ENCODE data around the gene FA2H. TPM values are rescaled to one million over a fixed set of nuclear protein-coding genes. Genes with fewer than 3 reads are reported as not detected.
A peak's percentile ranks its signal among the peaks of the same experiment; 100 is the strongest.
"Not testable (repeated sequence)": the region's sequence is repeated elsewhere in the genome, so short reads cannot be mapped to it uniquely, and the experiment has no call there.

FA2H gene, protein sequence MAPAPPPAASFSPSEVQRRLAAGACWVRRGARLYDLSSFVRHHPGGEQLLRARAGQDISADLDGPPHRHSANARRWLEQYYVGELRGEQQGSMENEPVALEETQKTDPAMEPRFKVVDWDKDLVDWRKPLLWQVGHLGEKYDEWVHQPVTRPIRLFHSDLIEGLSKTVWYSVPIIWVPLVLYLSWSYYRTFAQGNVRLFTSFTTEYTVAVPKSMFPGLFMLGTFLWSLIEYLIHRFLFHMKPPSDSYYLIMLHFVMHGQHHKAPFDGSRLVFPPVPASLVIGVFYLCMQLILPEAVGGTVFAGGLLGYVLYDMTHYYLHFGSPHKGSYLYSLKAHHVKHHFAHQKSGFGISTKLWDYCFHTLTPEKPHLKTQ
- polyA plus RNA-seq (ENCODE audit: insufficient read length in 4 of 4), result 1 to 10 TPM; 3.0 to 5.3 (median 3.9) TPM

DNA sequence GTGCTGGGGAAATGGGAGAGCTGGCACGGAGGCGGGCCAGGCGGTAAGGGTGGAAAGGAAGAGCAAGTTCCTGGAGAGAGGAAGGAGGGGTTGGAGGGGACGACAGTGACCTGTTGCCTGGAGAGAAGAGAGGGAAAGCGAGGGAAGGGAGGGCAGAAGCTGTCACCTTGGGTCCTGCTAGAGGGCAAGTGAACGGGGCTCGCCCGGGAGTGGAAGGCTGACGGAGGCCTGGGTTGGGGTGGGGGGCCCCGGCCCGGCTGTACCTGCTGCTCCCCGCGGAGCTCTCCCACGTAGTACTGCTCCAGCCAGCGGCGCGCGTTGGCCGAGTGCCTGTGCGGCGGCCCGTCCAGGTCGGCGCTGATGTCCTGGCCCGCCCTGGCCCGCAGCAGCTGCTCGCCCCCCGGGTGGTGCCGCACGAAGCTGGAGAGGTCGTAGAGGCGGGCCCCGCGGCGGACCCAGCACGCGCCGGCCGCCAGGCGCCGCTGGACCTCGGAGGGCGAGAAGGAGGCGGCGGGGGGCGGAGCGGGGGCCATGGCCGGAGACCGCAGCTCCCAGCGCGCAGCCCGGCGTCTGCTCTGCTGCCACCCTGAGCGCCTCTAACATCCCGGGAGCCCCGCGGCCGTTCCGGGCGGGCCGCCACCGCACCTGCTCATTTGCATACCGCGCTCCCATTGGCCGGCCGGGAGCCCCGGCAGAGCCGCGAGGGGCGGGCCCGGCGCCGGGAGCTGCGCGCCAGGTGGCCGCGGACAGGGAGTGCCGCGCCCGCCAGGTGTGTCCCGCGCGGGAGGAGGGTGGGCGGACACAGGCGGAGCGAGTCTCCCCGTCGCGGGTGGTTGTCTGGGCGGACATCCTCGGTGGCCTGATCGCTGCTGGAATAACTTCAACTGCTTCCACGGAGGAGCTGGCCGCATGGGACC lies at the start of gene FA2H:
TSS of gene FA2H (minus strand) at position 598 of the 917 bp plus-strand sequence. CDS start at position 533, 65 bp downstream.
- peak; percentile 20 to 69 (median 40) for DNase-seq (ENCODE audit: low read depth in 4 of 4, low spot score in 2 of 4)

DNA sequence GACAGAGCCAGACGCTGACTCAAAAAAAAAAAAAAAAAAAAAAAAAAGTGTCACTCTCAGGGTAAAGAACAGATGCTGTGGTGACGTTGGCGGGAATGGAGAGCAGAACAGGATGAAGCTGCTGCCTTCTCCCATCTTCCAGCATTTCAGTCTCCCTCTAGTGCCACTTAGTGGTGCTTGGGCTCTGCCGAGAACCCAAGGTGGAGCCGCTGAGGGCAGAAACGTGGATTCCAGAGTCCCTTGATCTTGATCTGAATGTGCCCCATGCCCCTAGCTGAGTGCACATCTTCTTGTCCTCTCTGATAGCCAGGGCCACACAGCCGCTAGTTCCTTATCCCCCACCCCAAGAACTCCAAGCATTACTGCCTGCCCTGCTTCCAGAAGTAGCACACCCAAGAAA lies 43.2 kb upstream of the FA2H start:
- no peak for DNase-seq (ENCODE audit: low read depth in 4 of 4, low spot score in 2 of 4)

DNA sequence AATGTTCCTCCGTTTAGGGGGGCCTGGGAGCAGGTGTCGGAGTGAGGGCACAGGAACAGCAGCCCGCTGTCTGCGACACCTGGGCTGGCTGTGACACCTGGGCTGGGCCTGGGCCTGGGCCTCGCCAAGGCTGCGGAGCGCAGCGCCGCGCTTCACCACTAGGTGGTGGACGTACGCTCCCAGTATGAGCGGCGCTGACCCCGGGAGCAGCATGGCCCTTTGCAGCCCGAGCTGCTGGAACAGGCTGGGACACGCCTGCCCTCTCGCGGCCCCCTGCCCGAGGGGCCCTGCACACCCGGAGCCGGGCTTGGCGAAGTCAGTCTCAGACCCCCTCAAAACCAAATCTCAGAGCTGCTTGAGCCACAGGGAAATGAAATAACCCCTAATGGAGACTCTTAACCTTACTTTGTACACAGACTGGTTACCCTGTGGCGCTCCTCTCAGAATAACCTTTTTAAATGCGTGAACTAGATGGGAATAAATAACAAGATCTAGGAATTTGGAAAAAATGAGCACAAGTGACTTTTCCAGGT lies 38.6 kb upstream of the FA2H start:
- DNase-seq (ENCODE audit: low read depth in 4 of 4, low spot score in 2 of 4), result peak; percentile 15 to 54 (median 38)

DNA sequence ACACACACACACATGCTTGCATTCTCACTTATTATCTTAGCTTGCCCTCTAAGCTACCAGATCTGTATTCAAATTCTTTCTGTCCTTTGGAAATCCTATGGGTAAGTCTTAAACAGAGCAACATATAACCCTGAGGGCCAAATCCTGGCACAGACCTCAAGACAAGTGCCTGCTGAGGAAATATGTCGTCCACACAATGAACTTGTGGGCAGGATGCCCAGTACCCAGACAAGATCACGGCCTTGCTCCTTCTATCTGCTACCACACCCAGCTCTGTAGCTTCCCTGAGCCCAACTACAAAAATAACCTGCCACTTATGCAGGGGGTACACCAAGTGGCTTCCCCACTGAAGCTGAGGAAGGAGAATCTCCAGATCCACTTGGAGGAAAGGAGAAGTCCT lies 37.3 kb upstream of the FA2H start:
- no peak for DNase-seq (ENCODE audit: low read depth in 4 of 4, low spot score in 2 of 4)

DNA sequence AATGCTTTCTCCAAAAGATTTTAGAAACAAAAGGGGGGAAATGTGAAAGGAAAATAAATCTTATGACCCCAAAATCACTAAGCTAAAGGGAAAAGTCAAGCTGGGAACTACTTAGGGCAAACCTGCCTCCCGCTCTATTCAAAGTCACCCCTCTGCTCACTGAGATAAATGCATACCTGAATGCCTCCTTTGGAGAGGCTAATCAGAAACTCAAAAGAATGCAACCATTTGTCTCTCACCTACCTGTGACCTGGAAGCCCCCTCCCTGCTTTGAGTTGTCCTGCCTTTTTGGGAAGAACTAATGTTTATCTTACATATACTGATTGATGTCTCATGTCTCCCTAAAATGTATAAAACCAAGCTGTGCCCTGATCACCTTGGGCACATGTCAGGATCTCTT lies 36.6 kb upstream of the FA2H start:
- DNase-seq (ENCODE audit: low read depth in 4 of 4, low spot score in 2 of 4), result not testable (repeated sequence)

DNA sequence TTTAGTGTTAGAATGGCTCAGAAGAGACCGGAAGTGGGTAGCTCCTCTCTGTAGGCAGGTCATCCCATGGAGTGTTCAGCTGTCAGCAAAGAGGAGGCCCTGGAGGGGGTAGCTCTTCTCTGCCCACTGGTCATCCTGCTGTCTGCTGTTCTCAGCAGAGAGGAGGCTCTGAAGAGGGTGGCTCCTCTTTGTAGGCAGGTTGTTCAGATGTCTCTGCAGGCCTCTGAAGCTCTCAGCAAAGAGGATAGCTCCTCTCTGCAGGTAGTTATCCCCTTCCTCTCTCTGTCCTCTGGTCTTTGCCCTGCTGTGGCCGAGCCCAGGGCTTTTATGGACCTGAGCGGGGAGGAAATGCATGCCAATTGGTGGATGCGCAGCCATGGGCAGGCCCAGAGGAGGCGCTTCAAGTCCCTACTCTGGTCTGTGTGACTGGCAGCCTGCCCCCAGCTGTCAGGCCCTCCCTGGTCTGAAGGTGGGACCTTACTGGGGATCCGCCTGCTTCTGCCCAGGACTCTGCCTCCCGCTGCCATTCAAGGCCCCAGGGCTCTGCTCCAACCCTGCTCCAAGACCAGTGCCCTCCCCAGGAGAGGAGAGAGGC lies 32.5 kb upstream of the FA2H start:
- DNase-seq (ENCODE audit: low read depth in 4 of 4, low spot score in 2 of 4), result no peak

DNA sequence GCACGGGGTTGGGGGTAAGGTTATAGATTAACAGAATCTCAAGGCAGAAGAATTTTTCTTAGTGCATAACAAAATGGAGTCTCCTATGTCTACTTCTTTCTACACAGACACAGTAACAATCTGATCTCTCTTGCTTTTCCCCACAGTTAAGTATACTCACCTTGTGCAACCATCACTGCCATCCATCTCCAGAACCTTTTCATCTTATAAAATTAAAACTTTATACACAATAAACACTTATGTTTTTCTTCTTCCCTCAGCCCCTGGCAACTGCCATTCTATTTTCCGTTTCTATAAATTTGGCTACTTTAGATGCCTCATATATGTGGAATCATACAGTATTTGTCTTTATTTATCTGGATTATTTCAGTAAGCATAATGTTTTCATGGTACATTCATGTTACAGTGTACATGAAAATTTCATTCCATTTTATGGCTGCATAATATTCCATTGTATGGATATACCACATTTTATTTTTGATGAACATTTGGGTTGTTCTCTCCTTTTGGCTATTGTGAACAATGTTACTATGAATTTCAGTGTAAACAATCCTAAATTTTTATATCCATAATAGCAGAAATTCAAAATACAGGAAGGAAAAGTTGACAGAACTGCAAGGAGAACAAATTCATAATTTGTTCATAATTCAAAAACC lies 25.7 kb upstream of the FA2H start:
- DNase-seq (ENCODE audit: low read depth in 4 of 4, low spot score in 2 of 4), result no peak

DNA sequence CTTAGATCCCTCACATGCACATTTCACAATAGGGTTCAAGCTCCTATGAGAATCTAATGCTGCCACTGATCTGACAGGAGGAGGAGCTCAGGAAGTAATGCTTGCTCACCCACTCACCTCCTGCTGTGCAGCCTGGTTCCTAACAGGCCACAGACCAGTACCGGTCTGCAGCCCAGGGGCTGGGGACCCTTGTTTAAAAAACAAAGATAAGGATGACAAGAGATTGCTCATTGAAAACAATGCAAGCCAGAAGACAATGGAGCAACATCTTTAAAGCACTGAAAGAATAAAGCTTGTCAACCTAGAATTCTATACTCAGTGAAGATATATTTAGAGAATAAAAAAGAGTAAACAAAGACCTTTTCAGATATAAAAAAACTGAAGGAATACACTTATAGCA lies 22.8 kb upstream of the FA2H start:
- no peak for DNase-seq (ENCODE audit: low read depth in 4 of 4, low spot score in 2 of 4)

DNA sequence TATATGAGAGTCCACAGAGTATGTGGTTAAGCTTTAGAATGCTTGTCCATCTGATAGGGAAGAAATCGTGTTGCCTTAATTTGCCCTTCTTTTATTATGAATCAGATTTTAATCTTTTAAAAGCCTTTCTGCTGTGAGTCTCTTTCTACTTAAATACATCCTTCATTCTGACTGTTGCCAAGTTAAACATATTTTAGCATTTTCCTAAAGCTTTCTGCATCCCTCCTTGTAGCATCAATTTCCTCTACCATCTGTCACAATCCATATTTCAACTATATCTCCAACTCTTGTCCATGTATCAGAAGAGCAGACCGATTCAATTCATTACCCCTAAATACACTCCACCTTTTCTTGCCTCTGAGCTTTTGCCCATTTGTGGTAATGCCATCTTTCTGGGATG lies 20.5 kb upstream of the FA2H start:
- DNase-seq (ENCODE audit: low read depth in 4 of 4, low spot score in 2 of 4), result no peak

DNA sequence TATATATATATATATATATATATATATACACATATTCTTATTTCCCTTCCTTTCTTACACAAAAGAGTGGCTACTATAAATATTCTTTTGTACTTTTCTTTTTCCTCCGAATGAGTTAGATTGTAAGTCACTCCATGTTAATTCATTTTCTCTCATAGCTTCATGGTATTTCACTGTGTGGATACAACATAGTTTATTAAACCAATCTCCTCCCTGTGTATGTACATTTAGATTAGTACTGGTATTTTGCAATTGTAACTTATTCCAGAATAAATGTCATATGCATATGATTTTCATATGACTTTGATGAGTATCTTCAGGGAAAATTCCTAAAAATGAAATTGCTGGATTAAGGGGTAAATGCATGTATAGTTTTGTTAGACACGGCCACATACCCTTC lies 20.0 kb upstream of the FA2H start:
- DNase-seq (ENCODE audit: low read depth in 4 of 4, low spot score in 2 of 4), result no peak

DNA sequence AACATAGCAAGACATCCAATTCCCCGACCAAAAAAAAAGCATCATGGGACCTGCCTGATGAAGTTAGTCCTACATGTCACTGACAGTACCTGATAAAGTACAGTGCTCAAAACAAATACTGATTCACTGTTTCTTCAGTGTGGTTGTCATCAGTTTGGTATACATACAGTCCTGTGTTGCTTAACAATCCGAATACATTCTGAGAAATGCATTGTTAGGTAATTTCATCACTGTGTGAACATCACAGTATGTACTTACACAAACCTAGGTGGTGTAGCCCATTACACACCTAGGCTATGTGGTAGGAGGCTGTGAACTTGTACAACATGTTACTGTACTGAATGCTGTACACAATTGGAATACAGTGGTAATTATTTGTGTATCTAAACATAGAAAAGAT lies 19.0 kb upstream of the FA2H start:
- DNase-seq (ENCODE audit: low read depth in 4 of 4, low spot score in 2 of 4), result no peak

DNA sequence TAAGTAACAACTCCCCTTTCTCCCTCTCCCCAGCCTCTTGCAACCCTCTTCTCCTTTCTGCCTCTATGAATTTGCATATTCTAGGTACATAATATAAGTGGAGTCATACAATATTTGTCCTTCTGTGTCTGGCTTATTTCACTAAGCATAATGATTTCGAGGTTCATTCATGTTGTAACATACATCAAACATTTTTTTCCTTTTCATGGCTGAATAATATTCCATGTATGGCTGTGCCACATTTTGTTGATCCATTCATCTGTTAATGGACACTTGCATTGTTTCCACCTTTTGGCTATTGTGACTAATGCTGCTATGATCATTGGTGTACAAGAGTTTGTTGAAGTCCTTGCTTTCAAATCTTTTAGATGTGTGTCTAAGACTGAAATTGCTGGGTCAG lies 17.6 kb upstream of the FA2H start:
- DNase-seq (ENCODE audit: low read depth in 4 of 4, low spot score in 2 of 4), result no peak

DNA sequence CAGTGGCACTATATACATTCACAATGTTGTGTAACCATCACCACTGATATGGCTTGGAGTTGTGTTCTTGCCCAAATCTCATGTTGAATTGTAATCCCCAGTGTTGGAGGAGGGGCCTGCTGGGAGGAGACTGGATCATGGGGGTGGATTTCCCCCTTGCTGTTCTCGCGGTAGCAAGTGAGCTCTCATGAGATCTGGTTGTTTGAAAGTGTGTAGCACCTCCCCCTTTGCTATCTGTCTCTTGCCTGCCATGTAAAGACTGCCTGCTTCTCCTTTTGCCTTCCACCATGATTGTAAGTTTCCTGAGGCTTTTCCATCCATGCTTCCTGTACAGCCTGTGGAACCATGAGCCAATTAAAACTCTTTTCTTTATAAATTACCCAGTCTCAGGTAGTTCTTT lies 17.1 kb upstream of the FA2H start:
- DNase-seq (ENCODE audit: low read depth in 4 of 4, low spot score in 2 of 4), result not testable (repeated sequence)

DNA sequence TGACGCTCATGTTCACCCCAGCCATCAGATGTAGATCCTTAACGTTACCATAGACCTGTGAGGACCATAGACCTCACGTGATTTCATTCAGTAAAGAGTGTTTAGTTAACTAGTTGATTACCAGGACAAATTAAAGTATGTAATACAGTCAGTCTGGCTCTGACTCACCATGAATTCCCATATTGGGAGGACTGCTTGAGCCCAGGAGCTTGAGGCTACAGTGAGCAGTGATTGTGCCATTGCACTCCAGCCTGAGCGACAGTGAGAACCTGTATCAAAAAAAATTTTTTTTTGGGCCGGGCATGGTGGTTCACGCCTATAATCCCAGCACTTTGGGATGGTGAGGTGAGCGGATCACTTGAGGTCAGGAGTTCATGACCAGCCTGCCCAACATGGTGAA lies 13.5 kb upstream of the FA2H start:
- DNase-seq (ENCODE audit: low read depth in 4 of 4, low spot score in 2 of 4), result no peak

DNA sequence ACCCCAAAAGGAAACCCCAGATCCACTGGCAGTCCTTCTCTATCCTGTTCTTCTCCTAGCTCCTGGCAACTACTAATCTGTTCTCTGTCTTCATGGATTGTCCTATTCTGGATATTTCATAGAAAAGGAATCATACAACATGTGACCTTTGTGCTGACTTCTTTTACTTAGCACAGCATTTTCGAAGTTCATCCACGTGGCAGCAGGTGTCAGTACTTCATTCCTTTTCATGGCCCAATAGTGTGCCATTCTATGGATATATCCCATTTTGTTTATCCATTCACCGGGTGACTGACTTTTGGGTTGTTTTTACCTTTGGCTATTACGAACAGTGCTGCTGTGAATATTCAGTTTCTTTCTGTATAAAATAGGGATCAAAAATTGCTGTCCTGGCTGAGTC lies 10.4 kb upstream of the FA2H start:
- DNase-seq (ENCODE audit: low read depth in 4 of 4, low spot score in 2 of 4), result no peak

DNA sequence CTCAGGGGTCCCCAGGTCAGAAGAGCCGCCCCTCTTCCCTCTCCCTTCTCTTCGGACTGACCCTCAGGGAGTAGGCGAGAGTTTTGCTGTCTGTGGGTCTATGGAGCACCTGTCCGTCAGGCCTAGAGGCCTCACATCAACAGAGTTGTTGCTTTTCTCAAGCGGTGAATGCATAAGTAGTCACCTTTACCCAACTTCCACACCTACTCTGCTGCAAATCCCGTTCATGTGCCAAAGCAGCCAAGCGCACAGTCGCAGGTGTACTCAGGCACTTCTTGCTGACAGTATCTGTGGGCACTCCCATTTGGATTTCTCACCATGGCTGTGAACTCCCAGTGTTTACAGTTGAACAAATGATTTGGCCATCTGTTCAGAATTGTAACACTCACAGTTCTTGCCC lies 4.0 kb upstream of the FA2H start:
- no peak for DNase-seq (ENCODE audit: low read depth in 4 of 4, low spot score in 2 of 4)

DNA sequence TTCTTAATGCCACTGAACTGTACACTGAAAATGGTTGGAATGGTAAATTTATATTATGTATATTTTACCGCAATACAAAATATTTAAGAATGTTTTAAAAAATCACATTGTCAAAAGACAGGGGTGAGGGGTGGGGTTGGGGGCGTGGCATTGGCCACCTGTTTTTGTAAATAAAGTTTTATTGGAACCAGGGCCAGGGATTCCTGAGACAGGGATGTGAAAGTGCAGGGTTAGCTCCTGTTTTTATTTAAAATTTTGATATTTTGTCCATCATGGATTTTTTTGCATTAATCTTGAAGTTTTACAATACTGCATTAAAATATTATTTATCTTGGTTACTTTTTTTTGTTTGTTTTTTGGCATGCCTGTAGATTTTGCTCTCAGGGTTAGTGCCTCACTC lies 2.3 kb upstream of the FA2H start:
- no peak for DNase-seq (ENCODE audit: low read depth in 4 of 4, low spot score in 2 of 4)

DNA sequence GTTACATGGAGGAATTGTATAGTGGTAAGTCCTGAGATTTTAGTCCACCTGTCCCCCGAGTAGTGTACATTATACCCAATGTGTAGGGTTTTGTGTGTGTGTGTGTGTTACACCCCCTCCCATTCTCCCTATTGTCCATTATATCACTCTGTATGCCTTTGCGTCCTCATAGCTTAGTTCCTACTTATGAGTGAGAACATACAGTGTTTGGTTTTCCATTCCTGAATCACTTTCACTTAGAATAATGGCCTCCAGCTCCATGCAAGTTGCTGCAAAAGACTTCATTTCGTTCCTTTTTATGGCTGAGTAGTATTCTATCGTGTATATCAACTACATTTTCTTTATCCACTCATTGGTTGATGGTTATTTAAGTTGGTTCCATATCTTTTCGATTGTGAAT lies 635 bp upstream of the FA2H start:
- DNase-seq (ENCODE audit: low read depth in 4 of 4, low spot score in 2 of 4), result no peak

DNA sequence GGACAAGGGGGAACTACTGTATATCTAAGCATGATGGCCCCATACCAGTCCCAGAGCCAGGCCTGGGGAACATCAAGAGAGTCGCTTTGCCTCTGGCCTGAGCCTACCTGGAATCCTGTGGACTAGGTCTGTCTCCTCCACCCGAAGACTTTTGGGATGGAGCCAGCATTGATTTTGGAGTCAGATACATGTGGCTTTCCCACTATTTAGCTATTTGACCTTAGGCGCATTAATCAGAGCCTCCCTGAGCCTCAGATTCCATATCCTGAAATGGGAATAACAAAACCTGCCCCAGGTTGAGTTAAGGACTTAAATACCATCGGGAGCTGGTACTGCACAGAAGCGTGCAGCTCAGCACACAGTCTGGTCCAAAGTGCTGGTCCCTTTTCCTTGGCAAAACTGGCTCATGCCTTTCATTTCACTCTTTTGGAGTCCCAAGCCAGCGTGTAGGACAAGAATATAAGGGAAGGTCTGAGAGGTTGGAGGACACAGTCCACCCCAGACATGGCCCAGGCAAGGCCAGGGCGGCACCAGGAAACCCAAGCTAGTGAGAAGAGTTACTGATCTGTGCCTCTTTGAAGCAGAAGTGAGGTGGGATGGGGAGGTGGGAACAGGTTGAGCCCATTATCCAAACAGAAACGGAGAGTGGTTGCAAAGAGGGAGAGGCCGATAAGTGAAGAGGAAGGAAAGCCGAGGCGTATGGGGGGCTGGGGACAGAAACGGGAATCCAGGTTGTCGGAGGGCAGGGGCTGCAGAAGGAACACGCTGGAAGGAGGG lies 986 bp downstream of the FA2H start:
- DNase-seq (ENCODE audit: low read depth in 4 of 4, low spot score in 2 of 4), result no peak
